GM21717 (cell line): Measurements from ENCODE around the gene CRYGC.

Experiments
- ATAC-seq: cut with Tn5 transposase; IDR thresholded peaks from one replicate; pipeline ENCODE4 v1.9.1; 2021; ENCODE audit warnings: mild to moderate bottlenecking, moderate library complexity; ENCODE audit not compliant: unreplicated experiment

CRYGC gene

GRCh38 chr2:208097313-208097712 is 32.3 kb downstream of the CRYGC start:
- no peak for ATAC-seq

- no peak for ATAC-seq
Observed at GRCh38 chr2:208096080-208096479, 33.5 kb downstream of the CRYGC start.

- ATAC-seq: no peak
Observed at GRCh38 chr2:208093128-208093527, 36.5 kb downstream of the CRYGC start.

- ATAC-seq: no peak
Observed at GRCh38 chr2:208092093-208092832, 37.4 kb downstream of the CRYGC start.

- ATAC-seq: no peak
Observed at GRCh38 chr2:208090420-208090819, 39.2 kb downstream of the CRYGC start.

- ATAC-seq: no peak
Observed at GRCh38 chr2:208086029-208086428, 43.6 kb downstream of the CRYGC start.

- no peak for ATAC-seq
Observed at GRCh38 chr2:208083807-208084206, 45.8 kb downstream of the CRYGC start.
